AG09319 (cell line): ENCODE data around the gene ABCB8.

Experiments
- DNase-seq: peaks from one replicate; pipeline ENCODE4 v3.0.0-alpha.2; 2010; ENCODE audit warnings: low read depth; ENCODE audit errors: extremely low read depth
- CTCF ChIP-seq: IDR thresholded peaks from 2 replicates; pipeline ENCODE4 v1.5.1; 2011; ENCODE audit warnings: low read depth, mild to moderate bottlenecking, inconsistent platforms, low read length, moderate library complexity

The ABCB8 gene

GRCh38 chr7:150993511-150993910 is 34.7 kb upstream of the ABCB8 start:
- TF ChIP-seq CTCF: no peak
- no peak for DNase-seq

- DNase-seq: no peak
Observed at GRCh38 chr7:150994141-150994837, 34.0 kb upstream of the ABCB8 start.

DNA sequence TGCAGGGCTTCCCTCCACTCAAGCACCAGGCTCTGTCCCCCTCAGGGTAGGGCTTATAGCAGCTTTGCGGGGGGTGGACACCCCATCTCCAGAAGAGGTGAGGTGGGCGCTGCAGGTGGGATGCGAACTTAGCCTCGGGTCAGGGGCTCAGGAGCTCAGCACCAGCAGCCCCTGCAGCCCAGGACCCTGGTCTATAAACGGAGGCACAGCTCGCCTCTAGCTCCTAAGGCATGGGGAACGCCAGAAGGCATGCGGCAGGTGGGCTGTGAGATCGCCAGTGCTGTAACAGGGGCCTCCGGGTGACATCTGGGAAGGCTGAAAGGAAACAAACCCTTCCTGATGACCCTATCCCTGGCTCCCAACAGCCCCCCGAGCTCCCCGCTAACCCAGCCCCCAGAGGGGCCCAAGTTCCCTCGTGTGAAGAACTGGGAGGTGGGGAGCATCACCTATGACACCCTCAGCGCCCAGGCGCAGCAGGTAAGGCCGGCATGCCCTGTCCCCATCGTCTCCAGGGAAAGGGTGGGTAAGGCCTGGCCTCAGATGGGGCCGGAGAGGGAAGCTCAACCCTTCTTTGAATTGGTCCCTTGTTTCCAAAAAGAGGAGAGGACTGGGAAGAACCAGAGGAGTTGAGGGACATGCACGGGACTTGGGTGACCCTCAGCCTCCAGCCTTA is 33.3 kb upstream of the ABCB8 start:
- TF ChIP-seq CTCF: no peak
- no peak for DNase-seq

More at GRCh38 chr7:150994141-150994837, 34.0 kb upstream of the ABCB8 start:
- no peak for TF ChIP-seq CTCF

DNA sequence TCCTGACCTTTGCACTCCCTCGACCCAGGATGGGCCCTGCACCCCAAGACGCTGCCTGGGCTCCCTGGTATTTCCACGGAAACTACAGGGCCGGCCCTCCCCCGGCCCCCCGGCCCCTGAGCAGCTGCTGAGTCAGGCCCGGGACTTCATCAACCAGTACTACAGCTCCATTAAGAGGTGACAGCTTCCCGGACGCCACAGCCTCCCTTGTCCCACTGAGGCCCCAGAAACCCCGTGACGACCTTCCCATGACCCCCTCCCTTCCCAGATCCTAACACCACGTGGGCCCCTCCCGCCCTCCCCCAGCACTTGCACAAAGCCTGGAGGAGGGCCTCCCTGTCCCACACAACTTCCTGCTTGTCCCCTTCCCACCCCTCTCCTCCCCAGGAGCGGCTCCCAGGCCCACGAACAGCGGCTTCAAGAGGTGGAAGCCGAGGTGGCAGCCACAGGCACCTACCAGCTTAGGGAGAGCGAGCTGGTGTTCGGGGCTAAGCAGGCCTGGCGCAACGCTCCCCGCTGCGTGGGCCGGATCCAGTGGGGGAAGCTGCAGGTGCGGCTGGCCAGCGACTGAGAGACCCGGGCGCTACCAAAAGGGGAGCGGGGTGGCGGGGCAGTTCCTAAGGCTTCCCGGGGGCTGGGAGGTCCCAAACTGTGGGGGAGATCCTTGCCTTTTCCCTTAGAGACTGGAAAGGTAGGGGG is 31.7 kb upstream of the ABCB8 start:
- no peak for DNase-seq
- TF ChIP-seq CTCF: no peak

DNA sequence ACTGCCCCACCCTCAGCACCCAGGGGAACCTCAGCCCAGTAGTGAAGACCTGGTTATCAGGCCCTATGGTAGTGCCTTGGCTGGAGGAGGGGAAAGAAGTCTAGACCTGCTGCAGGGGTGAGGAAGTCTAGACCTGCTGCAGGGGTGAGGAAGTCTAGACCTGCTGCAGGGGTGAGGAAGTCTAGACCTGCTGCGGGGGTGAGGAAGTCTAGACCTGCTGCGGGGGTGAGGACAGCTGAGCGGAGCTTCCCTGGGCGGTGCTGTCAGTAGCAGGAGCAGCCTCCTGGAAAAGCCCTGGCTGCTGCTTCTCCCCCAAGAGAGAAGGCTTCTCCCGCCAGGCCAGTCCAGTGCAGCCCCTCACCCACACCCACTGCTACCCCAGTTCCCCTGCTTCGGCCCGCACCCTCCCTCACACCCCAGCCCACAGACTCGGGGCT is 31.2 kb upstream of the ABCB8 start:
- no peak for TF ChIP-seq CTCF
- DNase-seq: no peak

DNA sequence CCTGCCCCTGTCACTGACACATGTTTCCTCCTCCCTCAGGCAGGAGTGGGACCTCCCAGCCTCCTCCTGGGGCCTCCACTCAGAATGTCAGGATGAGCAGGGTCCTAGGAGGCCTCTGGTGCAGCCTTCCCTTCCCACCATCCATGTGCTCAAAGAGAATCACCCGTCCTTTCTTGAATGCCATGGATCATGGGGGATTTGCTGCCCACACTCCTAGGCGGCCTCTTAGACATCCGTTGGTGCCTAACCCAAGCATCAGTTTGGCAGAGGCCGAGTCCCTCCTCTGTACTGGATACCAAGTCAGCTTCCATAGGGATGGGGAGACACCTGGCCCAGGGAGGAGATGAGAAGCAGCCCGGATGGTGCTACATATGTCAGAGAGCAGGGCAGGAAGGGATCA is 30.4 kb upstream of the ABCB8 start:
- no peak for DNase-seq
- TF ChIP-seq CTCF: no peak

GRCh38 chr7:150998341-150998740 is 29.9 kb upstream of the ABCB8 start:
- no peak for TF ChIP-seq CTCF
- DNase-seq: no peak
